Measurements from ENCODE around the gene SCAMP4. TPM values are rescaled to one million over a fixed set of nuclear protein-coding genes. Genes with fewer than 3 reads are reported as not detected.

SCAMP4 gene
- total and polyA plus RNA-seq, 9 of the 15 experiments (the other 6 are each of a cell fraction or from before 2014, with no cell fraction given): 0.81 to 45.9 (median 12.8) TPM

DNA sequence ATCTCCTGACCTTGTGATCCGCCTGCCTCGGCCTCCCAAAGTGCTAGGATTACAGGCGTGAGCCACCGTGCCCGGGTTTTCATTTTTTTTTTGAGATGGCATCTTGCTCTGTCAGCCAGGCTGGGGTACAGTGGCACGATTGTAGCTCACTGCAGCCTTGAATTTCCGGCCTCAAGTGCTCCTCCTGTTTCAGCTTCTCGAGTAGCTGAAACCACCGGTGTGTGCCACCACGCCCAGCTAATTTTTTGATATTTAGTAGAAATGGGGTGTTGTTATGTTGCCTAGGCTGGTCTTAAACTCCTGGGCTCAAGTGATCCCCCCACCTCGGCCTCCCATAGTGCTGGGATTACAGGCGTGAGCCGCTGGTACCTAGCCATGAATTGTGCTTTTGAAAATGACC lies 5.9 kb downstream of the SCAMP4 start:
- TF ChIP-seq NELFE (IDR thresholded peaks at IDR 0.05; ENCODE audit: insufficient read depth, insufficient read length) (no peak), THRAP3 (IDR thresholded peaks at IDR 0.05; ENCODE audit: borderline replicate concordance) (no peak), EP400 (IDR thresholded peaks at IDR 0.05) (no peak), MBD2 (IDR thresholded peaks at IDR 0.05; ENCODE audit: borderline replicate concordance, low read depth) (no peak), MCM3 (IDR thresholded peaks at IDR 0.05) (no peak), CCNT2 (IDR thresholded peaks at IDR 0.05; ENCODE audit: borderline replicate concordance, extremely low read depth, insufficient read length, low read depth, low read length) (no peak), ZNF146 (CRISPR knock-in tag; IDR thresholded peaks at IDR 0.05; ENCODE audit: unreplicated experiment) (no peak), MEF2D (tag; conservative IDR thresholded peaks at IDR 0.05; ENCODE audit: low read depth) (no peak), KAT2B (IDR thresholded peaks at IDR 0.05; ENCODE audit: low read depth, low read length) (no peak), ZNF239 (CRISPR knock-in tag; IDR thresholded peaks at IDR 0.05) (no peak), CCAR2 (IDR thresholded peaks at IDR 0.05; ENCODE audit: low read depth, low read length) (no peak), KLF16 (IDR thresholded peaks at IDR 0.05) (no peak), ZSCAN29 (IDR thresholded peaks at IDR 0.05) (no peak), CEBPB (tag; IDR thresholded peaks at IDR 0.05) (no peak)
- TF ChIP-seq, protein P1, sequence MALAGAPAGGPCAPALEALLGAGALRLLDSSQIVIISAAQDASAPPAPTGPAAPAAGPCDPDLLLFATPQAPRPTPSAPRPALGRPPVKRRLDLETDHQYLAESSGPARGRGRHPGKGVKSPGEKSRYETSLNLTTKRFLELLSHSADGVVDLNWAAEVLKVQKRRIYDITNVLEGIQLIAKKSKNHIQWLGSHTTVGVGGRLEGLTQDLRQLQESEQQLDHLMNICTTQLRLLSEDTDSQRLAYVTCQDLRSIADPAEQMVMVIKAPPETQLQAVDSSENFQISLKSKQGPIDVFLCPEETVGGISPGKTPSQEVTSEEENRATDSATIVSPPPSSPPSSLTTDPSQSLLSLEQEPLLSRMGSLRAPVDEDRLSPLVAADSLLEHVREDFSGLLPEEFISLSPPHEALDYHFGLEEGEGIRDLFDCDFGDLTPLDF (CRISPR knock-in tag; IDR thresholded peaks at IDR 0.05): no peak
- TF ChIP-seq, protein P2, sequence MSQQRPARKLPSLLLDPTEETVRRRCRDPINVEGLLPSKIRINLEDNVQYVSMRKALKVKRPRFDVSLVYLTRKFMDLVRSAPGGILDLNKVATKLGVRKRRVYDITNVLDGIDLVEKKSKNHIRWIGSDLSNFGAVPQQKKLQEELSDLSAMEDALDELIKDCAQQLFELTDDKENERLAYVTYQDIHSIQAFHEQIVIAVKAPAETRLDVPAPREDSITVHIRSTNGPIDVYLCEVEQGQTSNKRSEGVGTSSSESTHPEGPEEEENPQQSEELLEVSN (IDR thresholded peaks at IDR 0.05; ENCODE audit: borderline replicate concordance in 1 of 2, extremely low read depth in 1 of 2, insufficient read depth in 1 of 2, insufficient read length in 1 of 2, low read depth in 1 of 2, low read length in 1 of 2, poor library complexity in 1 of 2, severe bottlenecking in 1 of 2): no peak
- TF ChIP-seq, protein P3, sequence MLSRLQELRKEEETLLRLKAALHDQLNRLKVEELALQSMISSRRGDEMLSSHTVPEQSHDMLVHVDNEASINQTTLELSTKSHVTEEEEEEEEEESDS (CRISPR knock-in tag; IDR thresholded peaks at IDR 0.05): no peak
- TF ChIP-seq, protein P4, sequence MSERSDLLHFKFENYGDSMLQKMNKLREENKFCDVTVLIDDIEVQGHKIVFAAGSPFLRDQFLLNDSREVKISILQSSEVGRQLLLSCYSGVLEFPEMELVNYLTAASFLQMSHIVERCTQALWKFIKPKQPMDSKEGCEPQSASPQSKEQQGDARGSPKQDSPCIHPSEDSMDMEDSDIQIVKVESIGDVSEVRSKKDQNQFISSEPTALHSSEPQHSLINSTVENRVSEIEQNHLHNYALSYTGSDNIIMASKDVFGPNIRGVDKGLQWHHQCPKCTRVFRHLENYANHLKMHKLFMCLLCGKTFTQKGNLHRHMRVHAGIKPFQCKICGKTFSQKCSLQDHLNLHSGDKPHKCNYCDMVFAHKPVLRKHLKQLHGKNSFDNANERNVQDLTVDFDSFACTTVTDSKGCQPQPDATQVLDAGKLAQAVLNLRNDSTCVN (CRISPR knock-in tag; IDR thresholded peaks at IDR 0.05): no peak
- H3K36me3 ChIP-seq (ENCODE audit: control insufficient read depth, insufficient read depth, low read length): peaks cover 54% of the 10 kb centered on the region; the same call in 1 of the 3 replicates

More for the DNA sequence above, 5.9 kb downstream of the SCAMP4 start:
- Histone ChIP-seq H2AFZ (ENCODE audit: low read depth, low read length) (no peak overlapping the region), H3K27me3 (ENCODE audit: control insufficient read depth in 2 of 2, insufficient read depth in 2 of 2, low read length in 2 of 2) (no peaks in the 10 kb centered on the region), H4K20me1 (replicated peaks; ENCODE audit: control insufficient read depth, insufficient read depth, low read length) (no peaks in the 10 kb centered on the region; the same call in 1 of the 2 replicates), H3K27ac (ENCODE audit: extremely low read depth, low read depth, low read length) (no peak overlapping the region), H3K4me1 (replicated peaks in 1 of 2; ENCODE audit: control insufficient read depth in 2 of 2, insufficient read depth in 2 of 2, low read length in 2 of 2) (peaks cover 5 to 63% of the 10 kb centered on the region in 2 experiments; a peak in 4 of 5 replicates), H3K79me2 (ENCODE audit: control insufficient read depth, insufficient read depth, low read length) (peaks cover 78% of the 10 kb centered on the region), H3K4me2 (ENCODE audit: insufficient read depth, low read length) (no peak overlapping the region), H3K9me3 (replicated peaks; ENCODE audit: control insufficient read depth, insufficient read depth, low read depth, low read length) (no peaks in the 10 kb centered on the region), H3K9me1 (ENCODE audit: control insufficient read depth, insufficient read depth, low read length) (no peaks in the 10 kb centered on the region), H3K9ac (ENCODE audit: insufficient read depth in 1 of 2, low read depth in 2 of 2, low read length in 2 of 2) (no peak overlapping the region), H3K4me3 (no peak overlapping the region)
- DNase-seq (ENCODE audit: extremely low read depth in 1 of 4, low spot score in 3 of 4): no peak
- FAIRE-seq: no peak
- intact Hi-C loops (cut with micrococcal nuclease): no loop called here
- BruUV-seq (replicated peaks): no TSS peak
- ChIA-PET POLR2A (interaction anchor here (0.6 to 1.4 kb wide), 4 partner anchors 9 to 361 kb away, joined by 3 to 4 read pairs (median 3); no protein-coding TSS in a partner anchor), CTCF (ENCODE audit: low intra/inter-chr PET ratio) (no interaction called here)
- in situ Hi-C loops (cut with MboI): no loop called here
- 97% methylated on average over 10 of the region's 13 CpGs for WGBS (ENCODE audit: insufficient coverage, low coverage, missing lambda C conversion rate)
- ATAC-seq: no peak

Data from K562 (cell line).